Transverse colon (tissue), 4 donors: ENCODE measurements around the gene PACRGL.

Experiments used
- EP300 ChIP-seq: sonication (generic); formaldehyde crosslinking; IDR thresholded peaks from one replicate; pipeline ENCODE4 v1.6.1; 2017; ENCODE audit warnings: antibody characterized with exemption, low read depth
- POLR2A ChIP-seq: fragments of 450-650 bp; IDR thresholded peaks from one replicate; pipeline ENCODE4 v1.6.1; 2016; ENCODE audit warnings: antibody characterized with exemption, mild to moderate bottlenecking, moderate library complexity
- POLR2AphosphoS5 ChIP-seq, 3 donors: sonication (generic); formaldehyde crosslinking; IDR thresholded peaks; one replicate each; pipeline ENCODE4 v1.6.1; 2016; ENCODE audit warnings: antibody characterized with exemption in 3 of 3
- TF ChIP-seq, protein P1 (sequence below), 5 experiments: fragments of 200-600 bp in 3 of 5; fragments of 450-650 bp in 2 of 5; sonication (generic) in 3 of 5; IDR thresholded peaks; 1 replicate in 2 of 5; 2 replicates in 3 of 5; pipeline ENCODE4 v1.5.1; 2016 to 2017; ENCODE audit warnings: antibody characterized with exemption in 5 of 5, inconsistent platforms in 3 of 5, mild to moderate bottlenecking in 2 of 5, moderate library complexity in 1 of 5

DNA sequence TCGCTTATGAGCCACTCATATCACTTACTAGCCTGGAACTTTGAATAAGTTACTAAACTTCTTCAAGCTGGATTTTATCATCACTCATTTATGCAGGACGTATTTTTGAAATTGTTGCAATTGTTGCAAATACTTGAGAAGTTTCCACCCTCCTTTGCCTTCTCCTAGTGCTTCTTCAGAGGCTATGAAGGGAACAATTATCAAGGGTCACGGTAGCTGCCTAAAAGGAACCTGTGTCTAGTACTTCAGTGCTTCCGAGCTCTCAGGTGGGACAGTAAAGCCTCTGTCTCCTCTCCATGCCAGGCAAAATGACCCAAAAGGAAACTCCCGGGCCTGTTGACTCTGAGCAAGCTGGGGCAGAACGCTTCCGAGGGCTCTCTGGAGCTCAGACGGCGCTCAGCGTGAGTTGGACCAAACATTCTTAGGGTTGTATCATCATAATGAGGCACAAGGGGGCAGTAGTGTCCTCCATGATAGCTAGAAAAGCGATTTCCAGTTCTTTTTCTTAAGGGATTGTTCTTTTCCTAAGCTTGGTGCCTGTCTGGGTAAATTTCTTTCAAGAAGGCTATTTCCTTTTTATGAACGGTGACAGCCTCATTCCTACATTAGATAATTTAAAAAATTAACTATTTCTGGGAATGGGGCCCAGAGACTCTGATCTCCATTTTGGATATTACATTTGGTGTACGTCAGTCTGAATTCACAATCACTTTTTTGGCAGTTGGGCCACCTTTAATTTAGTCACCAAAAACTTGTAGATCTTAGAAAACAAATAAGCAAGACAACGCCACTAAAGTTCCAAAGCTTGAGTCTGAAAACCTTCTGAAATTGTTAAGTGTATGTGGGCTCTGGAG is 73.1 kb downstream of the PACRGL start:
- TF ChIP-seq, protein P1, sequence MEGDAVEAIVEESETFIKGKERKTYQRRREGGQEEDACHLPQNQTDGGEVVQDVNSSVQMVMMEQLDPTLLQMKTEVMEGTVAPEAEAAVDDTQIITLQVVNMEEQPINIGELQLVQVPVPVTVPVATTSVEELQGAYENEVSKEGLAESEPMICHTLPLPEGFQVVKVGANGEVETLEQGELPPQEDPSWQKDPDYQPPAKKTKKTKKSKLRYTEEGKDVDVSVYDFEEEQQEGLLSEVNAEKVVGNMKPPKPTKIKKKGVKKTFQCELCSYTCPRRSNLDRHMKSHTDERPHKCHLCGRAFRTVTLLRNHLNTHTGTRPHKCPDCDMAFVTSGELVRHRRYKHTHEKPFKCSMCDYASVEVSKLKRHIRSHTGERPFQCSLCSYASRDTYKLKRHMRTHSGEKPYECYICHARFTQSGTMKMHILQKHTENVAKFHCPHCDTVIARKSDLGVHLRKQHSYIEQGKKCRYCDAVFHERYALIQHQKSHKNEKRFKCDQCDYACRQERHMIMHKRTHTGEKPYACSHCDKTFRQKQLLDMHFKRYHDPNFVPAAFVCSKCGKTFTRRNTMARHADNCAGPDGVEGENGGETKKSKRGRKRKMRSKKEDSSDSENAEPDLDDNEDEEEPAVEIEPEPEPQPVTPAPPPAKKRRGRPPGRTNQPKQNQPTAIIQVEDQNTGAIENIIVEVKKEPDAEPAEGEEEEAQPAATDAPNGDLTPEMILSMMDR (IDR thresholded peaks at IDR 0.05), result peak; percentile 62 to 70 (median 66)
- no peak for TF ChIP-seq POLR2A
- no peak for TF ChIP-seq POLR2AphosphoS5 (IDR thresholded peaks at IDR 0.05)
- no peak for TF ChIP-seq EP300
